HUES48 (cell line): ENCODE data around the gene ATP10A.
A peak's percentile ranks its signal among the peaks of the same experiment; 100 is the strongest.

Experiments used
- H3K27ac ChIP-seq: one replicate; pipeline ENCODE4 v1.7.0; 2013; ENCODE audit warnings: low read depth, low read length, inconsistent platforms
- H3K27me3 ChIP-seq: 2 replicates; pipeline ENCODE4 v1.6.1; 2013; ENCODE audit warnings: mild to moderate bottlenecking, low read length; ENCODE audit not compliant: control insufficient read depth, insufficient read depth
- H3K36me3 ChIP-seq: 2 replicates; pipeline ENCODE4 v1.6.1; 2013; ENCODE audit warnings: low read length; ENCODE audit not compliant: control insufficient read depth, insufficient read depth
- H3K4me1 ChIP-seq: 2 replicates; pipeline ENCODE4 v1.6.1; 2013; ENCODE audit warnings: mild to moderate bottlenecking, low read length; ENCODE audit not compliant: control insufficient read depth, insufficient read depth
- H3K4me3 ChIP-seq: 2 replicates; pipeline ENCODE4 v1.5.1; 2013; ENCODE audit warnings: mild to moderate bottlenecking, low read depth, low read length
- H3K9ac ChIP-seq: 2 replicates; pipeline ENCODE4 v1.6.1; 2013; ENCODE audit warnings: mild to moderate bottlenecking, low read depth, low read length, moderate library complexity
- H3K9me3 ChIP-seq: 2 replicates; pipeline ENCODE4 v1.6.1; 2013; ENCODE audit warnings: low read length; ENCODE audit not compliant: control insufficient read depth, insufficient read depth

ATP10A gene

GRCh38 chr15:25671132-25671531 is 192.0 kb downstream of the ATP10A start:
- peak overlapping the region; percentile 48; the same call in 1 of the 2 replicates for H3K4me3 ChIP-seq
- H3K4me1 ChIP-seq, result peaks cover 35% of the 10 kb centered on the region
- no peaks in the 10 kb centered on the region for H3K9me3 ChIP-seq
- no peak overlapping the region for H3K9ac ChIP-seq
- peak overlapping the region; percentile 95 for H3K27ac ChIP-seq
- no peaks in the 10 kb centered on the region for H3K27me3 ChIP-seq
- H3K36me3 ChIP-seq, result no peaks in the 10 kb centered on the region

- H3K27ac ChIP-seq, result peak overlapping the region; percentile 95
- peak overlapping the region; percentile 48 for H3K4me3 ChIP-seq
- H3K27me3 ChIP-seq, result no peaks in the 10 kb centered on the region
These were observed 192.5 kb downstream of the ATP10A start for GRCh38 chr15:25670621-25671020.

GRCh38 chr15:25670025-25670554 is 193.0 kb downstream of the ATP10A start:
- Histone ChIP-seq H3K9me3 (no peaks in the 10 kb centered on the region), H3K4me3 (peak overlapping the region; percentile 48), H3K27ac (peak overlapping the region; percentile 95), H3K4me1 (peaks cover 35% of the 10 kb centered on the region), H3K27me3 (no peaks in the 10 kb centered on the region), H3K9ac (peak overlapping the region; percentile 73), H3K36me3 (no peaks in the 10 kb centered on the region)

More at GRCh38 chr15:25670621-25671020, 192.5 kb downstream of the ATP10A start:
- no peak overlapping the region for H3K9ac ChIP-seq
- no peaks in the 10 kb centered on the region for H3K36me3 ChIP-seq
- H3K4me1 ChIP-seq, result peaks cover 35% of the 10 kb centered on the region
- H3K9me3 ChIP-seq, result no peaks in the 10 kb centered on the region

GRCh38 chr15:25668901-25669300 is 194.2 kb downstream of the ATP10A start:
- Histone ChIP-seq H3K4me3 (no peak overlapping the region), H3K4me1 (peaks cover 35% of the 10 kb centered on the region), H3K27ac (no peak overlapping the region), H3K9ac (no peak overlapping the region), H3K27me3 (no peaks in the 10 kb centered on the region), H3K9me3 (no peaks in the 10 kb centered on the region), H3K36me3 (no peaks in the 10 kb centered on the region)

- Histone ChIP-seq H3K27me3 (no peaks in the 10 kb centered on the region), H3K4me3 (no peak overlapping the region), H3K36me3 (no peaks in the 10 kb centered on the region), H3K9ac (no peak overlapping the region), H3K9me3 (no peaks in the 10 kb centered on the region), H3K27ac (no peak overlapping the region), H3K4me1 (peaks cover 35% of the 10 kb centered on the region)
These were observed 194.8 kb downstream of the ATP10A start for GRCh38 chr15:25668236-25668795.

GRCh38 chr15:25667829-25668228 is 195.3 kb downstream of the ATP10A start:
- Histone ChIP-seq H3K36me3 (no peaks in the 10 kb centered on the region), H3K9ac (no peak overlapping the region), H3K4me1 (peaks cover 35% of the 10 kb centered on the region), H3K9me3 (no peaks in the 10 kb centered on the region), H3K27ac (no peak overlapping the region), H3K4me3 (no peak overlapping the region), H3K27me3 (no peaks in the 10 kb centered on the region)

- H3K27me3 ChIP-seq, result no peaks in the 10 kb centered on the region
- no peak overlapping the region for H3K9ac ChIP-seq
- H3K36me3 ChIP-seq, result no peaks in the 10 kb centered on the region
- no peaks in the 10 kb centered on the region for H3K9me3 ChIP-seq
- H3K27ac ChIP-seq, result no peak overlapping the region
- peaks cover 42% of the 10 kb centered on the region for H3K4me1 ChIP-seq
- no peak overlapping the region for H3K4me3 ChIP-seq
These were observed 197.2 kb downstream of the ATP10A start for GRCh38 chr15:25665913-25666312.

- no peaks in the 10 kb centered on the region for H3K36me3 ChIP-seq
- no peak overlapping the region for H3K4me3 ChIP-seq
- H3K9ac ChIP-seq, result no peak overlapping the region
- no peak overlapping the region for H3K27ac ChIP-seq
- no peaks in the 10 kb centered on the region for H3K9me3 ChIP-seq
- H3K27me3 ChIP-seq, result no peaks in the 10 kb centered on the region
- peaks cover 36% of the 10 kb centered on the region for H3K4me1 ChIP-seq
These were observed 198.4 kb downstream of the ATP10A start for GRCh38 chr15:25664761-25665160.

- no peak overlapping the region for H3K9ac ChIP-seq
These were observed 199.6 kb downstream of the ATP10A start for GRCh38 chr15:25663515-25663914.

GRCh38 chr15:25661898-25662297 is 201.2 kb downstream of the ATP10A start:
- H3K27ac ChIP-seq, result no peak overlapping the region
- peaks cover 19% of the 10 kb centered on the region for H3K4me1 ChIP-seq

More at GRCh38 chr15:25663515-25663914, 199.6 kb downstream of the ATP10A start:
- H3K27ac ChIP-seq, result no peak overlapping the region
- no peaks in the 10 kb centered on the region for H3K9me3 ChIP-seq
- H3K27me3 ChIP-seq, result no peaks in the 10 kb centered on the region
- no peak overlapping the region for H3K4me3 ChIP-seq
- peaks cover 24% of the 10 kb centered on the region for H3K4me1 ChIP-seq
- H3K36me3 ChIP-seq, result no peaks in the 10 kb centered on the region

GRCh38 chr15:25659251-25659650 is 203.9 kb downstream of the ATP10A start:
- no peak overlapping the region for H3K27ac ChIP-seq
- peaks cover 32% of the 10 kb centered on the region for H3K4me1 ChIP-seq
- H3K9ac ChIP-seq, result no peak overlapping the region
- H3K27me3 ChIP-seq, result peaks cover 8% of the 10 kb centered on the region; the same call in 1 of the 2 replicates
- no peaks in the 10 kb centered on the region for H3K36me3 ChIP-seq
- H3K9me3 ChIP-seq, result no peaks in the 10 kb centered on the region
- H3K4me3 ChIP-seq, result no peak overlapping the region

More at GRCh38 chr15:25661898-25662297, 201.2 kb downstream of the ATP10A start:
- Histone ChIP-seq H3K9me3 (no peaks in the 10 kb centered on the region), H3K36me3 (no peaks in the 10 kb centered on the region), H3K9ac (no peak overlapping the region), H3K4me3 (no peak overlapping the region), H3K27me3 (peaks cover 8% of the 10 kb centered on the region; the same call in 1 of the 2 replicates)
